Measurements from ENCODE around the gene RPL13A.

RPL13A gene

GRCh38 chr19:49487277-49488045, at the start of gene RPL13A:
TSS of gene RPL13A (plus strand) at chr19:49487608. CDS start at chr19:49487630, 22 bp downstream.
- peak; percentile 95 for DNase-seq (ENCODE audit: low spot score)
- TF ChIP-seq CTCF (IDR thresholded peaks at IDR 0.05; ENCODE audit: extremely low read depth, missing control alignments), result no peak

GRCh38 chr19:49438261-49438660, 49.1 kb upstream of the RPL13A start:
- DNase-seq (ENCODE audit: low spot score), result no peak
- TF ChIP-seq CTCF (IDR thresholded peaks at IDR 0.05; ENCODE audit: extremely low read depth, missing control alignments), result no peak

- TF ChIP-seq CTCF (IDR thresholded peaks at IDR 0.05; ENCODE audit: extremely low read depth, missing control alignments), result no peak
- DNase-seq (ENCODE audit: low spot score), result no peak
Measured at GRCh38 chr19:49439836-49440235, 47.6 kb upstream of the RPL13A start.

GRCh38 chr19:49440439-49441209, 46.8 kb upstream of the RPL13A start:
- TF ChIP-seq CTCF (IDR thresholded peaks at IDR 0.05; ENCODE audit: extremely low read depth, missing control alignments), result no peak
- no peak for DNase-seq (ENCODE audit: low spot score)

- peak; percentile 84 for DNase-seq (ENCODE audit: low spot score)
- TF ChIP-seq CTCF (IDR thresholded peaks at IDR 0.05; ENCODE audit: extremely low read depth, missing control alignments), result no peak
Measured at GRCh38 chr19:49441210-49441959, 46.0 kb upstream of the RPL13A start, which contains the start of gene SLC17A7. TSS of gene SLC17A7 (minus strand) at chr19:49441527. CDS start at chr19:49441379, 148 bp downstream.

GRCh38 chr19:49441960-49442350, 45.5 kb upstream of the RPL13A start:
- no peak for TF ChIP-seq CTCF (IDR thresholded peaks at IDR 0.05; ENCODE audit: extremely low read depth, missing control alignments)
- no peak for DNase-seq (ENCODE audit: low spot score)
